GM19351 (cell line): ENCODE data around the gene BCS1L.

Experiments used
- ATAC-seq: cut with Tn5 transposase; IDR thresholded peaks from one replicate; pipeline ENCODE4 v1.9.1; 2021; ENCODE audit warnings: mild to moderate bottlenecking, moderate library complexity; ENCODE audit not compliant: unreplicated experiment

The BCS1L gene

DNA sequence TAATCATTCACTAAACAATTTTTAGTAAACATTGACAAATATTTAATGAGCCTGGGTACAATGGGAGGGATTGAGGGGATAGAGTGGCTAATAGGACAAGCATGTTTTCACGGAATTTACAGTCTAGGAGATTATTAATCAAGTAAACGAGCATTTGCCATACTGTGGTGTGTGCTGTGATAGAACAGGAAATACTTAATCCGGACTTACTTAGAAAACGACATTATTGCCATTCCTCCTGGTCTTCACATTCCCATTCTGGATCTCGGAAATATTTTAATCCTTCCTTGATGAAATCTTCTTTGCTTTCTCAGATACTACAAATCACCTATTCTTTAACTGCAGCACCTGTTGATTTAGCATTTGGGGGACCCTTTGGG lies 52.1 kb downstream of the BCS1L start:
- ATAC-seq, result no peak
